Glutamatergic neuron (in vitro differentiated cells): ENCODE results near the gene ABCD3. TPM values are rescaled to one million over a fixed set of nuclear protein-coding genes. Genes with fewer than 3 reads are reported as not detected.
"Not testable (repeated sequence)": the region's sequence is repeated elsewhere in the genome, so short reads cannot be mapped to it uniquely, and the experiment has no call there.

Experiments used
- DNase-seq: peaks from one replicate; pipeline ENCODE4 v3.0.0; 2022
- H3K27ac Mint-ChIP-seq: one replicate; pipeline ENCODE4 v1.8.0; 2020; ENCODE audit warnings: mild to moderate bottlenecking, mixed read lengths, inconsistent platforms; ENCODE audit not compliant: unreplicated experiment
- H3K27me3 Mint-ChIP-seq: one replicate; pipeline ENCODE4 v1.8.0; 2020; ENCODE audit warnings: mild to moderate bottlenecking, moderate library complexity, mixed read lengths, inconsistent platforms; ENCODE audit not compliant: unreplicated experiment
- H3K36me3 Mint-ChIP-seq: one replicate; pipeline ENCODE4 v1.8.0; 2020; ENCODE audit warnings: mild to moderate bottlenecking, mixed read lengths, inconsistent platforms; ENCODE audit not compliant: unreplicated experiment
- H3K4me1 Mint-ChIP-seq: one replicate; pipeline ENCODE4 v1.8.0; 2020; ENCODE audit warnings: mild to moderate bottlenecking, low read depth, mixed read lengths, inconsistent platforms; ENCODE audit not compliant: unreplicated experiment
- H3K4me3 Mint-ChIP-seq: one replicate; pipeline ENCODE4 v1.8.0; 2020; ENCODE audit warnings: mild to moderate bottlenecking, mixed read lengths, inconsistent platforms; ENCODE audit not compliant: unreplicated experiment
- H3K9me3 Mint-ChIP-seq: one replicate; pipeline ENCODE4 v1.8.0; 2020; ENCODE audit warnings: mild to moderate bottlenecking, moderate library complexity, mixed read lengths, inconsistent platforms; ENCODE audit not compliant: unreplicated experiment
- long read RNA-seq: library from polyadenylated mRNA; unstranded; transcript quantifications from one replicate; pipeline ENCODE4 v2.0.0, GENCODE V29; 2020; ENCODE audit not compliant: unreplicated experiment
- total RNA-seq: library from RNA; stranded (reverse); fragmentation: NEBNext Ultra II Directional; extraction: Animal tissue kit (Norgen Biotek cat#: 25700); gene quantifications from one replicate; pipeline ENCODE4 v1.2.1, GENCODE V29; 2021; ENCODE audit not compliant: unreplicated experiment
- TF ChIP-seq, protein P1 (sequence below): fragments of 200-600 bp; sonication (generic); IDR thresholded peaks from one replicate; pipeline ENCODE4 v1.5.0; 2021; ENCODE audit not compliant: partially characterized antibody, unreplicated experiment

The ABCD3 gene
- 26.0 TPM for total RNA-seq
- long read RNA-seq, partial matches to known transcripts, result 0 of 3 reads
- long read RNA-seq, other reads (novel, unspliced or antisense), result 0 of 3 reads

DNA sequence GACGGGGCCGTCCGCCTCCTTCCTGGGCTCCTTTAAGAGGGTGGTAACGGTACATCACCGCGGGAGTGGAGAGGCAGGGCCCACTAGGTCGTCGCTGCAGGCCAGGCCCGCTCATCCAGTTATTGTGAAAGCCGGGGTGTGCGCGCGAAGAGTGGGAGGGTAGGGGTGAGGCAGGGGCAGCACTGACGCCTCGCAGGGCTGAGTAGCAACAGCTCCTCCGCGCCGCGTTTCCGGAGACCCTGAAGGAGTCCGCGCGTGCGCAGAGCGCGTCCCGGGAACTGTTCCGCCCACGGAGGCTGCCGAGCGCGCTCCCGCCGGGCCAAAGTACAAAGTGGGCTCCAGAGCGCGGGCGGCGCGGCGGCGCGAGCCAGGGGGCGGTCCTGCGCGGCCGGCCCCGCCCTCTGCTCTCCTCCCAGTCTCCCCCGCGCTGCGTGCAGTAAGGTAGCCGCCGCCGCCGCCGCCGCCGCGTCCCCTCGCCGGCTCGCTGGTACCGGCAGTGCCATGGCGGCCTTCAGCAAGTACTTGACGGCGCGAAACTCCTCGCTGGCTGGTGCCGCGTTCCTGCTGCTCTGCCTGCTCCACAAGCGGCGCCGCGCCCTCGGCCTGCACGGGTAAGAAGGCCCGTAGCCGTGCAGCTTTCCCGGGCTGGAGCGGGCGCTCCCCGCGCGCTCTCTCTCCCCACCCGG, at the start of gene ABCD3:
ABCD3 (plus strand) TSS at position 412 of the 686 bp plus-strand sequence; CDS start at position 502, 90 bp downstream.
- peak; percentile 98 for DNase-seq
- H3K27me3 Mint-ChIP-seq, result no peaks in the 10 kb centered on the region
- H3K4me1 Mint-ChIP-seq, result peaks cover 8% of the 10 kb centered on the region
- H3K27ac Mint-ChIP-seq, result no peak within 1 kb of the TSS
- H3K36me3 Mint-ChIP-seq, result no peaks in the 10 kb centered on the region
- H3K4me3 Mint-ChIP-seq, result peak within 1 kb of the TSS; percentile 88
- TF ChIP-seq, protein P1, sequence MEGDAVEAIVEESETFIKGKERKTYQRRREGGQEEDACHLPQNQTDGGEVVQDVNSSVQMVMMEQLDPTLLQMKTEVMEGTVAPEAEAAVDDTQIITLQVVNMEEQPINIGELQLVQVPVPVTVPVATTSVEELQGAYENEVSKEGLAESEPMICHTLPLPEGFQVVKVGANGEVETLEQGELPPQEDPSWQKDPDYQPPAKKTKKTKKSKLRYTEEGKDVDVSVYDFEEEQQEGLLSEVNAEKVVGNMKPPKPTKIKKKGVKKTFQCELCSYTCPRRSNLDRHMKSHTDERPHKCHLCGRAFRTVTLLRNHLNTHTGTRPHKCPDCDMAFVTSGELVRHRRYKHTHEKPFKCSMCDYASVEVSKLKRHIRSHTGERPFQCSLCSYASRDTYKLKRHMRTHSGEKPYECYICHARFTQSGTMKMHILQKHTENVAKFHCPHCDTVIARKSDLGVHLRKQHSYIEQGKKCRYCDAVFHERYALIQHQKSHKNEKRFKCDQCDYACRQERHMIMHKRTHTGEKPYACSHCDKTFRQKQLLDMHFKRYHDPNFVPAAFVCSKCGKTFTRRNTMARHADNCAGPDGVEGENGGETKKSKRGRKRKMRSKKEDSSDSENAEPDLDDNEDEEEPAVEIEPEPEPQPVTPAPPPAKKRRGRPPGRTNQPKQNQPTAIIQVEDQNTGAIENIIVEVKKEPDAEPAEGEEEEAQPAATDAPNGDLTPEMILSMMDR, result no peak
- no peaks in the 10 kb centered on the region for H3K9me3 Mint-ChIP-seq

DNA sequence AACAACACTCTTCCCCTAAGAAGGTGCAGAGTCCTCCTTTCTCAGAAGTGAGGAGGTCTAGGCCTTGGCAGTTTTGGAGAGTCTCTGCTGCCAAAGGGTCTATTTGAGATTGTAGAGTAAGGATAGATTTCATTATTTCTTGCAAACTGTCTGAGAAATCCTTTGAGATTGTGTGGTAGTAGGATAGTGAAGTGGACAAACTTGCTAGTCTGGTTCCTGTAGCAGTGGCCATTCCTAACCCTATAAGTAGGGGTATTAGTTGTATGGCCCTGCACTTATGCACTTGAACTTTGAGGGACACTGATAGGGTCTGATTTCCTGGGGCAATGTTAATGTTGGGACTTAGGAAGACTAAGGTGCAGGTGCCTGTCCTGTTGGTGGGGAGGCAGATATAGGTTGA, 45.4 kb upstream of the ABCD3 start:
- H3K27ac Mint-ChIP-seq, H3K36me3 Mint-ChIP-seq, DNase-seq, H3K27me3 Mint-ChIP-seq, H3K9me3 Mint-ChIP-seq, H3K4me1 Mint-ChIP-seq, H3K4me3 Mint-ChIP-seq: not testable (repeated sequence)

DNA sequence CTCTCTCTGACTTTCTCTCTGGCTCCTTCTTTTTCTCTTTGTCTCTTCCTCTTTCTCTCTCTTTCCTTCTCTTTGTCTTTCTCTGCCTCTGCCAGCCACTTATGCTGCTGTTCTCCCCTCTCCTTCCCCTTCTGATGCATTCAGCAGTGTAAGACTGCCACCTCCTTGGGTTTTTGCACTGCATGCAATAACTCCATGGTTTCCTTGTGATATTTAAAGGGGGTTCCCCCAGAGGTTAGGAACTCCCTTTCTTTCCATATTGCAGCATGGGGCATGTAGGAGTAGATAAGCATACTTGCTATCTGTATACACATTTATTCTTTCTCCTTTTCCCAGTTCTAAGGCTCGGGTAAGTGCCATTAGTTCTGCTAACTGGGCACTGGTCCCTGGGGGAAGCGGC, 44.9 kb upstream of the ABCD3 start:
- not testable (repeated sequence) for DNase-seq, H3K9me3 Mint-ChIP-seq, H3K27me3 Mint-ChIP-seq, H3K27ac Mint-ChIP-seq, H3K4me1 Mint-ChIP-seq, H3K36me3 Mint-ChIP-seq, H3K4me3 Mint-ChIP-seq

DNA sequence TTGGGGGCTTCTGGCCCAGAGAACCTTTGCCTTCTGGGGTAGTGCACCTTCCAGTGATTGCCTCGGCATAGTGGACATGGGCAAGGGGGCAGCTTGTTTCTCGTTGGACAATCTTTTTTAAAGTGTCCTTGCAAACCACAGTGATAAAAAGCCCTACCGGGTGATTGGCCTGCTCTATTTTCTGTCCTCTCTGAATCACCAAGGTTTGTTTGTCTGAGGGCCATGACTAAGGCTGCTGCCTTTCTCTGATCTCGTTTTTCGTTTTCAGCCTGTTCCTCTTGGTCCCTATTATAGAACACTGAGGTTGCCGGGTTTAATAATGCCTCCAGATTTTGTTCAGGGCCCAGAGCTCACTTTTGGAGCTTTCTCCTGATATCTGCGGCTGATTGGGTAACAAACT, 42.5 kb upstream of the ABCD3 start:
- not testable (repeated sequence) for H3K27me3 Mint-ChIP-seq, H3K27ac Mint-ChIP-seq, DNase-seq, H3K9me3 Mint-ChIP-seq, H3K4me1 Mint-ChIP-seq, H3K4me3 Mint-ChIP-seq, H3K36me3 Mint-ChIP-seq

DNA sequence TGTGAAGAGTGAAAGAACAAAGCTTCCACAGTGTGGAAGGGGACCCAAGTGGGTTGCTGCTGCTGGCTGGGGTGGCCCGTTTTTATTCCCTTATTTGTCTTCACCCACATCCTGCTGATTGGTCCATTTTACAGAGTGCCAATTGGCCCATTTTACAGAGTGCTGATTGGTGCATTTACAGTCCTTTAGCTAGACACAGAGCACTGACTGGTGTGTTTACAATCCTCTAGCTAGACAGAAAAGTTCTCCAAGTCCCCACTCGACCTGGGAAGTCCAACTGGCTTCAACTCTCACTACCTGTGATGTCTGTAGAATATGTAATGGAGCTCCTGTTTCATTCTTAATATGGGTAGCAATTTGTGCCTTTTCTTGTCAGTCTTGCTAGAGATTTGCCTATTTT, 39.7 kb upstream of the ABCD3 start:
- not testable (repeated sequence) for H3K4me1 Mint-ChIP-seq, H3K9me3 Mint-ChIP-seq, H3K27me3 Mint-ChIP-seq, H3K36me3 Mint-ChIP-seq, H3K4me3 Mint-ChIP-seq, DNase-seq, H3K27ac Mint-ChIP-seq

DNA sequence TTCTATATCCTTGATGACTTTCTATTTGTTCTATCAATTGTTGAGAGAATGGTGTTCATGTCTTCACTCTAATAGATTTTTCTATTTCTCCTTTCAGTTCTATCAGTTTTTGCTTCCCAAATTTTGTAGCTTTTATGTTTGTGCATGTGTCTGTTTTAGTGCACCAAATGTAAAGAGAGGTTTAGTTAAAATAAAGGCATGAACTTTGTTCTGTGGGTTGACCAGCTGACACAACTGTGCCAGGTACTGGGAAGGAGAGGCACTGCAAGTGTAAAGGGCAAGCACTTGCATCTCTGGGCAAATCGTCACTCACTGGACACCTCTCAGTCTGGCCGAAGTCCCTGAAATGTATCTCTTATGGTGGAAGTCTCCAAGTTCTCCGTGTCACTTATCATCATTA, 38.6 kb upstream of the ABCD3 start:
- Mint-ChIP-seq H3K36me3 (no peaks in the 10 kb centered on the region), H3K27me3 (peaks cover 2% of the 10 kb centered on the region), H3K4me1 (no peaks in the 10 kb centered on the region), H3K4me3 (no peak overlapping the region), H3K27ac (no peak overlapping the region), H3K9me3 (peaks cover 1% of the 10 kb centered on the region)
- TF ChIP-seq, protein P1, result no peak
- DNase-seq, result no peak

DNA sequence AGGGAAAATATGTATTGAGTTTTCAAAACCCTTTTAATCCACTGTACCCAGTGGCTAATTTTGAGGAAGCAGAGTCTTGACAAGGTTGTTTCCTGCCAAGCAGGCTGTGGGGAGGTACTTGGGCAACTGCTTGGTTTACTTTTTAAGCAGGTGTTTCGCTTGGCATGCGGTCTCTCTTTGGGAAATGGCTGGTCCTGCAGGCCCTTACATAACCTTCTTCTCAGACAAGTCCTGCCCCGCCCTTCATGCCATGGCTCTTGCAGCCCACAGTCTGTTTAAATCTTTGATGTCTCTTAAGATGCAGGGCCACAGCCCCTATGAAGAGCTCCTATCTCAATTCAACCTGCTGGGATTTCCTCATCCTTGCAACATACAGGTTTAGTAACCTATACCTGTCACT, 36.0 kb upstream of the ABCD3 start:
- no peak overlapping the region for H3K27ac Mint-ChIP-seq
- H3K4me3 Mint-ChIP-seq, result no peak overlapping the region
- TF ChIP-seq, protein P1, result no peak
- no peaks in the 10 kb centered on the region for H3K36me3 Mint-ChIP-seq
- peaks cover 1% of the 10 kb centered on the region for H3K9me3 Mint-ChIP-seq
- DNase-seq, result no peak
- peaks cover 6% of the 10 kb centered on the region for H3K4me1 Mint-ChIP-seq
- H3K27me3 Mint-ChIP-seq, result peaks cover 5% of the 10 kb centered on the region
